ENCODE data around the gene KIAA1328.

KIAA1328 gene

DNA sequence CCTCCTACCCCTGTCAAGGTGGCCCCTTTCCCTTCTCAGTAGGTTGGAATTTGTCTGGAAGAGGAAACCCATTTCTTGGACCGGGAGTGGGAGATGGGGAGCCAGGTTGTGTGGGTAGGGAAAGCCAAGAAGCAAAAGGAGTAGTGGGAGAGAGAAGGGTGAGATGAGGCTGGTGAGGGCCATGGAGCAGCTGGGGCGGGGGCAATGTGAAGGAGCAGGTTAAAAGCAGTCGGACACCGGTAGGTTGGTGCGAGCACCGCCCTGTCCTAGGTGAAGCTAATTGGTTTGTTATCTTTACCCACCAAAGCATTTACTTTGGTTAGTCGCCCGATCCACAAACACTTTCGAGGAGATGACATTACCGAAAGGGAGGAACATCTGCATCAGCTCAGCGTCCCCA lies 429.9 kb downstream of the KIAA1328 start:
- DNase-seq: no peak

DNA sequence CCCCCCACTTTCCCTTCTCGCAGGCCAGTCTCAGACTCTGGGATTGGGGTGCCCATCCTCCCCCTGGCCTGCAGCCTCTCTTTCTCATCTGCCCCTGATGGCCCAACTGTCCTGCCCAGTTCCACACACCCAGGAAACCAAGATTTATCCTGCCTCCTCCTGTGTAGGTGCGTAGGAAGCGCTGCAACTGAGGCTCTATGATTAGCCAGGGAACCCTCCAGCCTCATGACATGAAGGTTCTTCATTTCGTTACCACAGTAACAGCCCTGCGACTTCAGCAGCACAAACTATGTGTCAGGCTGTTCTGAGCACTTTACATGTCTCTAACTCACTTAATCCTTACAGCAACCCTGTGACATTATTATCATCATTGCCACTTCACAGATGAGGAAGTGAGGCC lies 430.8 kb downstream of the KIAA1328 start:
- DNase-seq: no peak

DNA sequence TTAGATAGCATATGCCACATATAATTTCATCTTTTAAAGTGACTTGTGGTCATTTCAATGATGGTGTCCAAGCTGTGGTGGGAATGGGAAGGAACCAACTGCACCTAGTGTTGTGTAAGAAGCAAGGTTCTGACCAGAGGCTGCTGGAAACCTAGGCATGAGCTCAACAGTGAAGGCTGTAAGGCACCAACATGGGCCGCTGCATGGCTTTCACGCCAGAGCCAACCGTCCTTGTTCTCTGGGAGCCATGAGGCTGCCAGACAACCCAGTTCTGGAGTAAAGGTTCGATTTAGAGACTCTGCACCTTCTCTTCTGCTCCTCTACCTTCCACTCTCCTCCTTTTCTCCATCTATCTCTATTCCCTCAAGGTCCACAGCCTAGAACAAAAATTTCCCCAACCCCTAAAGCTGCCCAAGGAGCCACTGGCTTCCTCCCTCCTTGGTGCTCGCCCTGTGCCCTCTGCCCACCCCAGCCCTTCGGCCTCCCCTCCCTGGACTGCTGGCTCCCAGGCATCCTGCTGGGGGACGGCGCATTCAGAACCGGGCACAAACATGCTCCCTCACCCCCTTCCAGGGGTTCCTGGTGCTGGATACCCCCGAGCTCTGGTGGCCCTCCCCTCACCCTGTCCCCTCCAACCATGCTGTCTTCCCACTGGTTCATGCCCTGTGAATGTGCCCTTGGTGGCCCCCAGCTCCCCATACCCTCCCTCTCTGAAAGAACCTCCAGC lies 431.6 kb downstream of the KIAA1328 start:
- no peak for DNase-seq

DNA sequence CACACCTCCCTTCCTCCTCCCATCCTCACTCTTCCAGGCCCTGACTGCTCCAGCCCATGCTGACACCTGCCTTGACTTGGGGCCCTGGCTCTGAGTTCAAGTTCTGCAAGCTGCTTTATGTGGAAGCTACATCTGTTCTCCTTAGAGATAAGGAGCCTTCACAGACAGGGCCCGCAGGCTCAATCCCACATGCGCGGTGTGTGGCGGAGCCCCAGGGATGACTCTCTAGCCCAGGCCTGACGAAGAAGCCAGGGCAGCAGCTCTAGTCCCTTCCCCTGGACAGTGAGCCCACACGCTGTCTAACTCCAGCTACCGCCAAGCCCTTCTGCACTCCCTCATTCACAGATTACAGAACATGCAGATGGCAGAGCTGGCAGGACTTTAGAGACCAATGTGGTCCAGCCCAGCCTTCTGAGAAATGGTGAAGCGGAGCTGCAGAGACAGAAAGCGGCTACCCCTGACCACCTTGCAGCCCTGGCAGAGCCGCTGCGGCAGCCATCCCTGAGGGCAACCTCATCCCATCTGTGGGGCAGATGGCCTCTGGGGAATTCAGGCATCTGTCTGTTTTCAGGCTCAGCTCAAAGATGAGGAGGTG lies 432.4 kb downstream of the KIAA1328 start:
- no peak for DNase-seq

DNA sequence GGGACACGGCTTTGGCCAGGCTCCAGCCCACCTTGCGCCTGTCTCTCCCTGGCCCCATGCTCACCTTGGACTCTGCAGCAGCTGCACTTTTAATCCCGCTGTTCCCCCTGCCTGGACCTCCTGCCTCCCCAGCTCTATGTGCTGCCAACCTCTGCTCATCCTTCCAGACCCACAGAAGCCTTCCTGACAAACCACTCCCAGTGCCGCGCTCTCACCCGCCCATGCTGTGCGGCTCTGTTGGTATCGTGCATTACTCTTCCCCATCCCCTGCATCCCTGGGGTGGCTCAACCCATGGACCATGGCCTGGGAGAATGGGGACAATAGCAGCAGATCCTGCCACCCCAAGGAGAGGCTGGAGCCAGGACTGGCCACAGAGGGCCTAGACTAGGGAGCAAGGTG lies 433.1 kb downstream of the KIAA1328 start:
- DNase-seq: no peak

DNA sequence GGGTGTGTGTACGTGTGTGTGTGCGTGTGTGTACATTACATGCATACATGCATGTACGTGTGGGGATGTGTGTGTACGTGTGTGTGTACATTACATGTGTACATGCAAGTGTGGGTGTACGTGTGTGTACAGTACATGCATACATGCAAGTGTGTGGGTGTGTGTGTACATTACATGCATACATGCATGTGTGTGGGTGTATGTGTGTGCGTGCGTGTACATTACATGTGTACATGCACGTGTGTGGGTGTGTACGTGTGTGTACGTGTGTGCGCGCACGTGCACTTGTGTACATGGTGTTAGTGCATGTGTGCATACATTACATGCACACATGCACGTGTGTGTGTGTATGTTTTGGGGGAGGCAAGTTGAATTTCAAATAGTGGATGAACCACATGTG lies 436.0 kb downstream of the KIAA1328 start:
- DNase-seq: no peak

DNA sequence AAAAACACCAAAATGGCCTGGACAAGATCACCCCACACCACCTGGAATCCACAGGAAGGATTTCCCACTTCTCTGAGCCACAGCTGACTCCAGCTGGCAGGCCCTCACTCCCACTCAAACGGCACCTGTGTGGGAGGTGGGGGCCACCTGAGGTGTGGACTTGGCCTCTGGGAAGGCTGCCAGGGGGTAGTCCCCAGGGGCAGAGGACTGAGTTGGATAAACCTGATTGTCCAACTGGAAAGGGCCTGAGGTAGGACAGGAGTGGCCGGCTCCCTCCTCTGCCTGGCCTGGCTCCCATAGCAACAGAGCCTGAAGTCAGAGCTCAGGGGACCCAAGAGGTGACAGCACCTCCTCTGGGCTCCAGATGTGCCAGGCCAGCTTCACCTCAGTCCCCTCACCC lies 436.5 kb downstream of the KIAA1328 start:
- no peak for DNase-seq

DNA sequence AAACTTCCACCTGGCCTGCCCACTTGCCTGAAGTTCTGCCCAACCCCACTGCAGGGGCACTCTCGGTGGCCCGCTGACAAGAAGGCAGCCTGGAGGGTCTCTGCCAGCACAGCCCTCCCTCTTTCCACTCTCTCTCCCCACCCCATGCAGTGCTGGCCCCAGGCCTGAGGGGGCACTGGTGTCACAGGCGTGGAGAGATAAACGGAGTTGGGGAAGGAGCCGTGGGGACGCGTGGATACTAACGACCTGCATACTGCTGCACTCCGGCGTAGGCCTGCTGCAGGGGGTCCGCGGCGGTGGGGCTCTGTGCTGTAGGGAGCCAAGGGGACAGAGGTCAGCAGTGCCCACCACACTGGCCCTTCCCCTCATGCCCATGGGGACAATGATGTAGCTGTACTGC lies 437.4 kb downstream of the KIAA1328 start:
- DNase-seq: no peak

DNA sequence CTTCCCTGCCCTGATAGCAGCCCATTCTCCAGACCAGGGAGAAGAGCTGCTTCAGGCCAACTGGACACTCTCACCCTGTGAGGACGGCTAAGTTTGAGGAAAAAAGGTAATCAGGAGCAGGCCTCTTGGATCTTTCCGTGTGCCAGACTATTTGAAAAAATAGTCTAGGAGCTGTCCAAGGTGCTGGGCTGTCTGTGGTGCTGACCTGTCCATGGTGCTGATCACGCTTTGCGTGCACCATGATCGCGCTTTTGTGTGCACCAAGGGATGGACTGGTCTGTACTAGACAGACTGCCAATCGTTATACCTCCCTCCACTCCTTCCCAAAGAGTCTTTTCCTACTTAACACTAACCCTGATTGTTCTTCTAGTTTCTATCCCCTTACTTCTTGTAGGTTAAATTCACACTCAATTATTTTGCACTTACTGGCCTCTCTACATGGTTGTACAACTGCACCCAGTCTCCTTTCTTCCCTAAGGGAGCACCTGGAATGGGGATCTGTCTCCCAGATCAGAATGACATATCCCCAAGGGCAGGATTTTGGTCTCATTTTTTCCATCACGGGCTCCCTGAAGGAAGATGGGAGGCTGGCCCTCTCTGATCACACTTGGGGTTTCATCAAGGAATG lies 441.2 kb downstream of the KIAA1328 start:
- DNase-seq: peak in 1 of 2 donors; percentile 23

DNA sequence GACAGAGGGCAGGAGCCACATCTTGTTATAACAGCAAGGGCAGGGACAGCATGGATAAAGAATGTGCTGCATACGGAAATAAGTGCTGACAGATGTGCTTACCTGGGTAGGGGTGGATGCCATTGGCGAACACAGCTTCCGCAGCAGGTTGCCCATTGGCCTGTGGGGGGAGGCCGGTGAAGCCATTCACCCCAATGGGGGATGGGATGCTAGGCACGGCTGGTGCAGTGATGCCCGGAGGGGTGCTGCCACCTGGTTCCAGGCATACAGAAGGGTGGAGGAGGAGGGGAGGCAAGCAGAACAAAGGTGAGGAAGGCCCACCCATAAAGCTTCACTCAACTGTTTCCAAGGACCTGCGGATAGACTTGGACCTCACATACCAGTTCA lies 441.7 kb downstream of the KIAA1328 start:
- DNase-seq: no peak

DNA sequence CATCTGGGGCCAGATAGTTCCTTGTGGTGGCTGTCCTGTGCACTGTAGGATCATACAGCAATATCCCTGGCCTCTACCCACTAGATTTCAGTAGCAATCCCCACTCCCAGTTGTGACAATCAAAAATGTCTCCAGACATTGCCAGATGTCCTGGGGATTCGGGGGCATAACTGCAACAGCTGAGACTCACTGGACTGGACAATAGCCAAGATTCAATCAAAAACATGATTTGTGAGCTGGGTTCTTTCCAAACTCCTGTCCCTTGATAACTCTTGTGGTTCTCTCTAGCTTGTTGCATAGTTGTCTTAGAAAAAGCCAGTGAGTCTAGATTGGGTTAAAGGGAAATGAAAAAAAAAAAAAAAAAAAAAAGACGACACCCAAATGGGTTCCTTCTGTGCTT lies 443.3 kb downstream of the KIAA1328 start:
- no peak for DNase-seq

DNA sequence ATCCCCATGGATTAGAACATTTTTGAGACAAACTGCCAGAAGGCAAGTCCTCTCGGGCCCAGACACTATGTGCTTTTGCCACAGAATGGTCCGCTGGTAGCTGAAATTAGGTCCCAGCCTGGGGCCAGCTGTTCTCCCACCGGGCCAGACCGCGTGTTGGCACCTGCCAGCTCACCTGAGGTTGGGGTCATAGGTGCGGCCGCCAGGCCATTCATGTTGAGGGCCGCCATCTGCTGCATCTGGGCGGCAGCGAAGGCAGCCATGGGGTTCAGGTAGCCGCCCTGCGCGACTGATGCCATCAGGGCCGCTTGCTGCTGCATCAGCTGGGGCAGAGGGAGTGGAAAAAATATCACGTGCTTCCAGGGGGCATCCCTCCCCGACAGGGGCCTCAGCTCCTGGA lies 443.9 kb downstream of the KIAA1328 start:
- no peak for DNase-seq

DNA sequence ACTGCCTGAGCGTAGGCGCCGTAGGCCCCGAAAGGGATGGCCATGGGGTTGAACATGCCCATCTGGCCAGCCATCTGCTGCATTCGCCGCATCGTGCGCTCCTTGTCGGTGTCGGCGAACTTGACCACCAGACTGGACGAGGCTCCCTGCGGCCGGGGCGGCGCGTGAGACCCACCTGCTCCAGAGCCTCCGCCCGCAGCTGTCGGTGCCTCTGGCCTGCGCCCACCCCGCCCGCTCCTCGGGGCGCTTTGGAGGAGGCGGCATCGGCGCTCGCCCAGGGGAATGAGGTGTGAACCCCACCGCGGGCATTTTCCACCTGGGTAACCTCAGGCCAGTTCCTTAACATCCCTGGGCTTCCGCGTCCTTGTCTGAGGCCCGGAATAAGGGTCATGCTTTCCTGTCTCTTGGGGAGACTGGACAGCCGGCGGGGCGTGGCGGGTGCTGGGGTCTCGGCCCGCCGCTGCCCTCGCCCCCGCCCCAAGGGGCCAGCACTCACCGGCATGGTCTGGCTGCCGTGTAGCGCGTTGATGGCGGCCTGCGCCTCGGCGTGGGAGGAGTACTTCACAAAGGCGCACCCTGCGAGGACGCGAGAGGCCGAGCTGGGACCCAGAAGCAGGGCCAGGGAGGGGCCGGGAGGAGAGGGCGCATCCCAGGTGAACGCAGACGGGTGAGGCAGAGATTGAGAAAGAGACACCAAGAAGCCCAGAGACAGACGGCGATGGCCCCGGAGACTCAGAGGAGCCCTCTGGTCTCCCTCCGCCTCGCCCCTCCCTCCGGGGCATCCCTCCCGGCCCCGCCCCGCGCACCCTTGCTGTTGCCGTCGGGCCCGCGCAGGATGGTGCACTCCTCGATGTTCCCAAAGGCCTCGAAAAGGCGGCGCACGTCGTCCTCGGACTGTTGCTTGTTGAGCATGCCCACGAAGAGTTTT lies 445.6 kb downstream of the KIAA1328 start:
- DNase-seq: no peak

DNA sequence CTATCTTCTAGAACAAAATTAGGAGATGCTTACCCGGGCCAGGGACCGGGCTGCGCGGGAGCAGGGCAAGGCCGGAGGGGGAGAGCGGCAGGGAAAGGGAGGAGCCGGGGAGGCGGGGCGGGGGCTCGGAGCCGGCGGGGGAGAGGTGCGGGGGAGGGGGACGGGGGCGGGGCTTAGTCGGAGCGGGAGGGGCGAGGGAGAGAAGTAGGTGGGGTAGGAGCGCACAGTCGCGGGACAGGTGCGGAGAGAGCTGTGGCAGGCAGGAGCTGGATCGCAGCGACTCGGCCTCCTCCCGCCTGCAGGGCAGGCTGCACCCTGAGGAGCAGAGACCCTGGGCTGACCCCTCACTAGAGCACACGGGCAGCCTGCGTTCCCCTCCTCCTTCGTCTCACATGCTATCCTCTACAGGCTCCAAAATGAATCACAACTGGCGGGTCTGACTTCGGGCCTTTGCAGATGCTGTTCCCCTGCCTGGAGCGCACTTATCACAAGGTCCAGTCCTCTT lies 446.4 kb downstream of the KIAA1328 start:
- no peak for DNase-seq

DNA sequence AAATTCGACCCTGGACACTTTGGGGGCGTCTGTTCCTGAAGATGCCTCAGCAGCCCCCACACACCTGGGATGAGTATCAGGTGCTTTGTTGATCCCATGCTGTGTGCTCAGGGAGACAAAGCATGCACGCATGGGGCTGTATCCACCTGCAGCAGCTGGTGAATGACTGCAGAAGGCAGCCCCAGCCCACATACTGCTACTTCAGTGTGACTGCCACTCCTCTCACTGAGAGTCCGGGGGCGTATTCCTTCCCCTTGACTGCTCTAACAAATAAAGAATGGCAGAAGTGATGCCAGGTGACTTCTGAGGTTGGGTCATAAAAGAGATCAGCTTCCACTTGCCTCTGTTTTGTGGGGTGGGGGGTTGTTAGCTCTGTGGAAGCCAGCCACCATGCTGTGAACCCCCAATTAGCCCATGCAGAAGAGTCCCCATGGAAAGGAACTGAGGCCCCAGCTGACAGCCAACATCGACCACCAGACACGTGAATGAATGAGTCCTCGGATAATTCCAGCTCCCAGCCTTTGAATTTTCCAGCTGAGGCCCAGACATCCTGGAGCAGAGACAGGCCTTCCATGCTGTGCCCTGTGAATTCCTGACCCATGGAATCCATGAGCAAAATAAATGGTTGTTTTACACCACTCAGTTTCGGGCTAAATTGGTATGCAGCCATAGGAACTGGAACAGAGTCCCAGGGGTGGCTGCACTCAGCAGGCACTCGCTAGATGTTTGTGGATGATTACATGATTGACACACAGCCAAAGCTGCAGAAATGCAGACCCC lies 447.4 kb downstream of the KIAA1328 start:
- DNase-seq: no peak

DNA sequence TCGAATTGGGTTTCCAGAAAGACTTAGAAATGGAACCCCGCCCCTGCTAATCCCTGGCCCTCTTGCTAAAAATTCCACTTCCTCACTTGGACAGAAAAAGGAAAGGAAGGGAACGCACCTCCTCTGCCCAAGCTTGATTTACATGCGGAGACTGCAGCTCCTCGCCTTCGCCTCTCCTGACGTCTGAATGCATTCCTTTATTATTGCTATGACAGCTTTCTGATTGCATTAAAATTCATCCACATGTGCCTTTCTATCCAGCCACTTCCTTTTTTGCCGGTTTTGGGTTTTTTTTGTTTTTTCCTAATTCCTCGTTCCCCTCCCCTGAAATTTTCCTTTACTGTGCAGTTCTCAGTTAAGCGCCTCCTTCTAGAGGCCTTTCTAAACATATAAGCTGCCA lies 448.9 kb downstream of the KIAA1328 start:
- no peak for DNase-seq
